Measurements from ENCODE around the gene USP3.

DNA sequence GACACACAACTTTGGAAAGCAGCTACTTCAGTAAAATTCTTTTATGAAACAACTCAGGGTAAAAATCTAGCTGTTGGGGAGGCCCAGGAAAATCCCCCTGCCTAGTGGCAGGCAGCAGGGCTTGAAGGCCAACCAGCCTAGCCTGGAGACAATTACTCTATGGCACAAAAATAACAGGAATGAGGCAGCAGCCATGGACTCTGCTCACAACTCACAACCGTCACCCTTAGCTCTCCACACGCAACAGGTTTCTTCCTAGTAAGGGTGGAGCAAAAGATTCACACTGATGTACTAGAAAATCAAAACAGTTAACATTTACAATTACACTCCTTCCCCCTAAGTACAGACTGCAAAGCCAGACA lies 92.3 kb downstream of the USP3 start:
- no peak for TF ChIP-seq RAD21 (IDR thresholded peaks at IDR 0.05; ENCODE audit: low read length)
- no peak for TF ChIP-seq REST (IDR thresholded peaks at IDR 0.05; ENCODE audit: low read depth, low read length)
- no peak for TF ChIP-seq USF2 (IDR thresholded peaks at IDR 0.05; ENCODE audit: borderline replicate concordance, low read depth, low read length)
- TF ChIP-seq CTCF (IDR thresholded peaks at IDR 0.05) = no peak
- no peak for TF ChIP-seq EZH2phosphoT487 (IDR thresholded peaks at IDR 0.05; ENCODE audit: borderline replicate concordance, low read depth)
- TF ChIP-seq EP300 (IDR thresholded peaks at IDR 0.05; ENCODE audit: borderline replicate concordance in 1 of 2, low read depth in 1 of 2, low read length in 1 of 2) = no peak
- no peak for TF ChIP-seq MXI1 (IDR thresholded peaks at IDR 0.05; ENCODE audit: low read depth, low read length)
- TF ChIP-seq SMC3 (IDR thresholded peaks at IDR 0.05; ENCODE audit: low read depth, low read length) = no peak

All from SK-N-SH (cell line).